ENCODE measurements around the gene ADGRB2.

ADGRB2 gene

DNA sequence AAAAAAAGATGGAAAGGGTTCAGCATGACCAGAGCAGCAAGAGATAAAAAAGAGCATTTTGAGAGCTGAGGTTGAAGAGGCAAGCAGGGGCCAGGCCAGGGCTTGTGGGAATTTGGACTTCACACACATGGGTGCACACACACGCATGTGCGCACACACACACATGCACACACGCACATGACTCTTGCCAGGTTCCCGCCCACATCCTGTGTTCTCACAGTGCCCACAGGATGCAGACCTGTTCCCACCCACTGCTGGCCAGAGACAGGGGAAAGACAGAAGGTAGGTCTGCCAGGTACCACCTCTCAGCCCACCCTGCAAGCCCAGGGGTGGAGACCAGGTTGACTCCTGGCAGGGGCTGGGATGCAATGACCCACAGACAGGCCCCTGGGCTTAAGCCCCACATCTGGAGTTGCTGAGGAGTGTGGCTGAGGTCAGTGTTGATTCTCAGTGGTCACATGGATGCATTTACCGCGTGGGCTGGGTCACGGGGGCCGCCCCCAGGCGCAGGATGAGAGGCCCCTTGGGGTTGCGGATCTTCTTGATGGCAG is 64.7 kb downstream of the ADGRB2 start:
- CTCF ChIA-PET = interaction anchor here (0.9 kb wide), 1 partner anchor 18 kb away, joined by 4 read pairs; no protein-coding TSS in a partner anchor
- DNase-seq = peak in 2 of 3 donors; percentile 53 to 62
- no peaks in the 10 kb centered on the region for H3K36me3 ChIP-seq (ENCODE audit: control insufficient read depth in 4 of 4, insufficient read depth in 4 of 4, low read length in 3 of 4)
- H3K9me3 ChIP-seq (ENCODE audit: control extremely low read depth in 1 of 5, control insufficient read depth in 4 of 5, insufficient read depth in 2 of 5, low read depth in 1 of 5, low read length in 4 of 5) = no peaks in the 10 kb centered on the region
- 86% methylated on average over 8 of the region's 10 CpGs for WGBS (ENCODE audit: insufficient coverage)
- H3K27ac ChIP-seq (ENCODE audit: insufficient read depth in 1 of 2, low read depth in 1 of 2, low read length in 2 of 2, poor library complexity in 1 of 2, severe bottlenecking in 2 of 2) = no peak overlapping the region
- H3K27me3 ChIP-seq (replicated peaks in 2 of 5; ENCODE audit: control insufficient read depth in 4 of 5, insufficient read depth in 5 of 5, low read length in 4 of 5) = peaks cover 0 to 14% (median 4%) of the 10 kb centered on the region in 5 experiments
- H3K4me3 ChIP-seq (ENCODE audit: control insufficient read depth in 1 of 7, extremely low read depth in 1 of 7, insufficient read depth in 4 of 7, low read depth in 2 of 7, low read length in 6 of 7) = no peak overlapping the region
- peaks cover under 1 to 22% (median 18%) of the 10 kb centered on the region in 4 experiments for H3K4me1 ChIP-seq (ENCODE audit: control extremely low read depth in 1 of 4, control insufficient read depth in 4 of 4, insufficient read depth in 4 of 4, low read length in 3 of 4)
- POLR2A ChIA-PET = no interaction called here

DNA sequence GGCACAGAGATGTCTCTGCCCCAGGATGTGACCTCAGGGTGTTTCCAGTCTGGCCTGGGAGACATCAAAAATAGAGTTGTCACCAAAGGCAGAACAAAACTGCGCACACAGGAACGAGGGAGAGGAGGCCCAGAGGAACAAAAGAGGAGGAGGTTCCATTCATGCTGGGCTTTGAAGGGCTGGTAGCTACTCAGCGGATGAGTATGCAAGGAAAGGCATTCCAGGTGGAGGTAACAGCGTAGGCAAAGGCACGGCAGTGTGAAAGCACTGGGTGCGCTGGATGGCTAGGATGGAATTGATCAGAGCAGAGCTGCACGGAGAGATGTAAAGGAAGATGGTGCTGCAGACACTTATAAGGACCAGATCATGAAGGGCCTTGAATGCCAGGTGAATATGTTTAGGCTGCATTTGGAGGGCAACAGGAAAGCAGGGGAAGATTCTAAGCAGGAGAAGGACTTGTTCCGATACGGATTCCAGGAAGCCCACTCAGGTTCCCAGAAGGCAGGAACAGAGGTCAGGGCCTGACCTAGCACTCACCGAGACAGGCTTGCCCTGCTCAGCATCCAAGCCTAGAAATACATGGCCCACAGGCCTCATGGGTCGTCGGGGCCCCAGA is 66.7 kb downstream of the ADGRB2 start:
- 95% methylated on average over 10 of the region's 12 CpGs for WGBS (ENCODE audit: insufficient coverage)
- no peak for DNase-seq
- Histone ChIP-seq H3K4me3 (ENCODE audit: control insufficient read depth in 1 of 7, extremely low read depth in 1 of 7, insufficient read depth in 4 of 7, low read depth in 2 of 7, low read length in 6 of 7) (no peak overlapping the region), H3K27ac (ENCODE audit: insufficient read depth in 1 of 2, low read depth in 1 of 2, low read length in 2 of 2, poor library complexity in 1 of 2, severe bottlenecking in 2 of 2) (no peak overlapping the region), H3K27me3 (replicated peaks in 2 of 5; ENCODE audit: control insufficient read depth in 4 of 5, insufficient read depth in 5 of 5, low read length in 4 of 5) (peaks cover 0 to 2% (median 0%) of the 10 kb centered on the region in 5 experiments), H3K9me3 (ENCODE audit: control extremely low read depth in 1 of 5, control insufficient read depth in 4 of 5, insufficient read depth in 2 of 5, low read depth in 1 of 5, low read length in 4 of 5) (no peaks in the 10 kb centered on the region), H3K4me1 (ENCODE audit: control extremely low read depth in 1 of 4, control insufficient read depth in 4 of 4, insufficient read depth in 4 of 4, low read length in 3 of 4) (peaks cover 0 to 15% (median 10%) of the 10 kb centered on the region in 4 experiments), H3K36me3 (ENCODE audit: control insufficient read depth in 4 of 4, insufficient read depth in 4 of 4, low read length in 3 of 4) (no peaks in the 10 kb centered on the region)
- ChIA-PET POLR2A (no interaction called here), CTCF (interaction anchor here (1.0 to 1.2 kb wide), 8 partner anchors 9 to 91 kb away, joined by 3 to 5 read pairs (median 3); no protein-coding TSS in a partner anchor)

DNA sequence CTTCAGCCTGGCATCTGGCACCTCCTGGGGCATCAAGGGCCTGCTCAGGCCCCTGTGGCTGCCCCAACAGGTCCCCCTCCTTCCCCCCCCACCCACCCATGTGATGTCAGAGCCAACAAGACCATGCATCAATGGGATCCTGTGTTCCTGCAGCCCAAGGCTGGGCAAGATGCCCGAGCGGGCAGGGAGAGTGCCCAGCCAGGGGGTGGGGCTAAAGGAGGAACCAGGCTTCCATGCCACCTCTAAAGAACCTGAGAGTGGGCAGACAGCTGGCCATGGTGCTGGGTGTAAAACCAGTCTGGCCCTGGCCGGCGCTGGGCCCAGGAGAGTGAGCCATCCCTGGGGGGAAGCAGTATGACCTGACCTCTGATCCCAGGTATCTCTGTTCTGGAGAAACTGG is 67.9 kb downstream of the ADGRB2 start:
- Histone ChIP-seq H3K4me3 (ENCODE audit: control insufficient read depth in 1 of 7, extremely low read depth in 1 of 7, insufficient read depth in 4 of 7, low read depth in 2 of 7, low read length in 6 of 7) (no peak overlapping the region), H3K27ac (ENCODE audit: insufficient read depth in 1 of 2, low read depth in 1 of 2, low read length in 2 of 2, poor library complexity in 1 of 2, severe bottlenecking in 2 of 2) (no peak overlapping the region), H3K9me3 (ENCODE audit: control extremely low read depth in 1 of 5, control insufficient read depth in 4 of 5, insufficient read depth in 2 of 5, low read depth in 1 of 5, low read length in 4 of 5) (no peaks in the 10 kb centered on the region), H3K4me1 (ENCODE audit: control extremely low read depth in 1 of 4, control insufficient read depth in 4 of 4, insufficient read depth in 4 of 4, low read length in 3 of 4) (peaks cover 0 to 14% (median 10%) of the 10 kb centered on the region in 4 experiments), H3K36me3 (ENCODE audit: control insufficient read depth in 4 of 4, insufficient read depth in 4 of 4, low read length in 3 of 4) (no peaks in the 10 kb centered on the region), H3K27me3 (replicated peaks in 2 of 5; ENCODE audit: control insufficient read depth in 4 of 5, insufficient read depth in 5 of 5, low read length in 4 of 5) (no peaks in the 10 kb centered on the region)
- 91% methylated on average over 4 of the region's 4 CpGs for WGBS (ENCODE audit: insufficient coverage)
- ChIA-PET CTCF (interaction anchor here (0.6 kb wide), 1 partner anchor 45 kb away, joined by 3 read pairs; no protein-coding TSS in a partner anchor), POLR2A (no interaction called here)
- no peak for DNase-seq

DNA sequence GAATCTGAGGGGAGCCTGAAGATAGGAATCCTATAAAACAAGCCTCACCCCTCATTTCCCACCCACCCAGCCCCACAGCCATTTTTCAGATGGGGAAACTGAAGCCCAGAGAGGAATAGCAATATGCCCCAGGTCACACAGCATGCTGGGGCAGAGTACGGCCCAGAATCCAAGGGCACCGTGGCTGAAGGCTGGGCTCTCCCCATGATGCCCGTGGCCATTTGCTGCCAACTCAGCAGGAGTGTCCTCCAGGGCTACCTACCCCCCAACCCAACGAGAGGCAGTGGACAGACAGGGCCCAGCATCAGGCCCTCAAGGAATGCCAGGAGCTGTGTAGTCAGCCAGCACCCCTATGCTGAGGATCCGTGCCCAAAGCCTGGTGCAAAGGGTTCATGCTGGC is 68.8 kb downstream of the ADGRB2 start:
- Histone ChIP-seq H3K4me1 (ENCODE audit: control extremely low read depth in 1 of 4, control insufficient read depth in 4 of 4, insufficient read depth in 4 of 4, low read length in 3 of 4) (peaks cover 0 to 6% (median 4%) of the 10 kb centered on the region in 4 experiments), H3K4me3 (ENCODE audit: control insufficient read depth in 1 of 7, extremely low read depth in 1 of 7, insufficient read depth in 4 of 7, low read depth in 2 of 7, low read length in 6 of 7) (no peak overlapping the region)

DNA sequence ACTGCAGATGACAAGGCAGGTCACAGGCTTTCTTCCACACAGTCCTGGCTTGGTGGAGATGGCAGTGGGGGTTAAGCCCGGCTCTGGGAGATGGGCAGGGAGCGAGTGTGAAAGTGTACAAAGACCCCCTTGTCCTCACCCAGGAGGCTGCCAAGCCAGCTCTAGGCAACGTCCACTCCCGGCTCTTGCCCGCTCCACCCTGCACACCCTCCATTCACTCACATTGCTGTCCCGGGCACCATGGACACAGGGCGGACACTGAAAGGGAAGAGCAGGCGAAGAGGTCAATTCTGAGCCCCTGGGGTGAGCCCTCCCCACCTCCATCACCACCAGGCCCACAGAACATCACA is 69.2 kb downstream of the ADGRB2 start:
- DNase-seq = no peak
- Histone ChIP-seq H3K4me3 (ENCODE audit: control insufficient read depth in 1 of 7, extremely low read depth in 1 of 7, insufficient read depth in 4 of 7, low read depth in 2 of 7, low read length in 6 of 7) (no peak overlapping the region), H3K27ac (ENCODE audit: insufficient read depth in 1 of 2, low read depth in 1 of 2, low read length in 2 of 2, poor library complexity in 1 of 2, severe bottlenecking in 2 of 2) (no peak overlapping the region), H3K4me1 (ENCODE audit: control extremely low read depth in 1 of 4, control insufficient read depth in 4 of 4, insufficient read depth in 4 of 4, low read length in 3 of 4) (peaks cover 0 to 6% (median 4%) of the 10 kb centered on the region in 4 experiments), H3K27me3 (replicated peaks in 2 of 5; ENCODE audit: control insufficient read depth in 4 of 5, insufficient read depth in 5 of 5, low read length in 4 of 5) (no peaks in the 10 kb centered on the region), H3K36me3 (ENCODE audit: control insufficient read depth in 4 of 4, insufficient read depth in 4 of 4, low read length in 3 of 4) (no peaks in the 10 kb centered on the region), H3K9me3 (ENCODE audit: control extremely low read depth in 1 of 5, control insufficient read depth in 4 of 5, insufficient read depth in 2 of 5, low read depth in 1 of 5, low read length in 4 of 5) (no peaks in the 10 kb centered on the region)
- 84% methylated on average over 2 of the region's 8 CpGs for WGBS (ENCODE audit: insufficient coverage)
- ChIA-PET CTCF (interaction anchor here (1.1 kb wide), 1 partner anchor 9 kb away, joined by 4 read pairs; the partner anchor contains the start of gene COL16A1), POLR2A (no interaction called here)

More for the DNA sequence above, 68.8 kb downstream of the ADGRB2 start:
- no peak for DNase-seq
- Histone ChIP-seq H3K36me3 (ENCODE audit: control insufficient read depth in 4 of 4, insufficient read depth in 4 of 4, low read length in 3 of 4) (no peaks in the 10 kb centered on the region), H3K27me3 (replicated peaks in 2 of 5; ENCODE audit: control insufficient read depth in 4 of 5, insufficient read depth in 5 of 5, low read length in 4 of 5) (no peaks in the 10 kb centered on the region), H3K27ac (ENCODE audit: insufficient read depth in 1 of 2, low read depth in 1 of 2, low read length in 2 of 2, poor library complexity in 1 of 2, severe bottlenecking in 2 of 2) (no peak overlapping the region), H3K9me3 (ENCODE audit: control extremely low read depth in 1 of 5, control insufficient read depth in 4 of 5, insufficient read depth in 2 of 5, low read depth in 1 of 5, low read length in 4 of 5) (no peaks in the 10 kb centered on the region)
- ChIA-PET POLR2A (no interaction called here), CTCF (interaction anchor here (0.9 kb wide), 1 partner anchor 51 kb away, joined by 6 read pairs; no protein-coding TSS in a partner anchor)
- WGBS (ENCODE audit: insufficient coverage) = 98% methylated on average over 5 of the region's 5 CpGs

DNA sequence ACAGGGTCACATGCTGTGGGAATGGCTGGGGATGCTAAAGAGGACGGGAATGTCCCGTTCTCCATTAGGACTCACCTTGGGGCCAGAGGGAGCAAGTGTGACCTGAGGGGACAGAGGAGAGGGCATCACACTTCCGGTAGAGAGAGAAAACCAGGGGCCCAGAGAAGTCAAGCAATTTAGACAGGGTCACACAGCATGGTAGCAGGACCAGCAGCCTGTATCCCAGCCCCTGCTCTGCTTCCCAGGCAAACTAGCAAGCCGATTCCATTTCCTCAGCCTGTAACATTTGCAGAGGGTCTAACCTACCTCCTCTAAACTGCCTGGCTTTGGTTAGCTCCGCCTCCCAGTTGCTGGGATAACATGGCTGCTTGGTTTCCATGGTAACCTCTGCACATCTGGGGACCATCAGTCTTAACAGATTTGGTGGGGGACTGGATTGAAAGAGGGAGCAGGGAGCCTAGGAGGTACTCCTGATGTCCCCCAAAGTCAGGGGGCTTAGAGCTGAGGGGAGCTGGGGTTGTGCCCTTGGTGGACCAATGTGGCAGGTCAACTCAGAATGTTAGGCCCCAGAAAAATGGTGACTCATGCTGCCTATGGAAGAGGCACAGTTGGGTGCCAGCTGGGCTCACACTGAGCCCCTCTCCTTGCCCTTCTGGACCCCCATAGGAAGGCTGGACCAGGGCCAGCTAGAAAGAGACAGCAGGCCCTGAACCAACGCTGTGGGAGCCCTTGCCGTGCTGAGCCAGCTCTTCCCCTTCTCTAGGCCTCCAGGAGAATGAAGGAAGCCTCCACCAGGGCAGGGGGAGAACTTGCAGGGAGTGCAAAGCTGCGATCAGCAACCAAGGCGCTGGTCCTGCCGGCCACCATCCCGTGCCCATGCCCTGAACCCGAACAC is 69.8 kb downstream of the ADGRB2 start:
- Histone ChIP-seq H3K27ac (ENCODE audit: insufficient read depth in 1 of 2, low read depth in 1 of 2, low read length in 2 of 2, poor library complexity in 1 of 2, severe bottlenecking in 2 of 2) (no peak overlapping the region), H3K4me3 (ENCODE audit: control insufficient read depth in 1 of 7, extremely low read depth in 1 of 7, insufficient read depth in 4 of 7, low read depth in 2 of 7, low read length in 6 of 7) (no peak overlapping the region), H3K4me1 (ENCODE audit: control extremely low read depth in 1 of 4, control insufficient read depth in 4 of 4, insufficient read depth in 4 of 4, low read length in 3 of 4) (peaks cover 0 to 2% (median 1%) of the 10 kb centered on the region in 4 experiments), H3K9me3 (ENCODE audit: control extremely low read depth in 1 of 5, control insufficient read depth in 4 of 5, insufficient read depth in 2 of 5, low read depth in 1 of 5, low read length in 4 of 5) (no peaks in the 10 kb centered on the region), H3K36me3 (ENCODE audit: control insufficient read depth in 4 of 4, insufficient read depth in 4 of 4, low read length in 3 of 4) (no peaks in the 10 kb centered on the region), H3K27me3 (replicated peaks in 2 of 5; ENCODE audit: control insufficient read depth in 4 of 5, insufficient read depth in 5 of 5, low read length in 4 of 5) (no peaks in the 10 kb centered on the region)
- no peak for DNase-seq
- POLR2A ChIA-PET = no interaction called here
- 92% methylated on average over 12 of the region's 12 CpGs for WGBS (ENCODE audit: insufficient coverage)
- CTCF ChIA-PET = interaction anchor here (1.1 kb wide), 1 partner anchor 10 kb away, joined by 4 read pairs; the partner anchor contains the start of gene COL16A1
